GM19463 (cell line): Measurements from ENCODE around the gene MESD.

Experiments used
- ATAC-seq: cut with Tn5 transposase; IDR thresholded peaks from one replicate; pipeline ENCODE4 v1.9.1; 2021; ENCODE audit warnings: mild to moderate bottlenecking, moderate library complexity; ENCODE audit not compliant: unreplicated experiment

The MESD gene

DNA sequence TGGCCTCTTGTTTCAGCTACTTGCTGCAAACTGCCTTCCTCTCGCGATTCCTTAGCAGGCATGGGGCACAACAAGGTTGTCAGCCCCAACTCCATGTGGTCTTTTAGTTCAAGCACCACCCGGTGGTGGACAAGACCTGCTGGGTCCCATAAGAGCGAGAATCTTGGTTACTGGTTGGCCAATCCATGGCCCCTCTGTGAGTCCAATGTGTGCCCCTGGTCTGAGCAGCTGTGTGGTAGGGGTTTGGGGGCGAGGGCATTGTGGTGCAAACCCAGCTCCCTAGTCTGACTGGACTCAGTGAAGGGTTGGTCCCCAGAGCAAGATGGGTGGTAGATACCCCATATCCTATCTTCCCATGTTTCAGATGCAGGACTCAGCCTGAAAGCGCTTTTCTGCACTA is 48.8 kb downstream of the MESD start:
- ATAC-seq, result no peak

DNA sequence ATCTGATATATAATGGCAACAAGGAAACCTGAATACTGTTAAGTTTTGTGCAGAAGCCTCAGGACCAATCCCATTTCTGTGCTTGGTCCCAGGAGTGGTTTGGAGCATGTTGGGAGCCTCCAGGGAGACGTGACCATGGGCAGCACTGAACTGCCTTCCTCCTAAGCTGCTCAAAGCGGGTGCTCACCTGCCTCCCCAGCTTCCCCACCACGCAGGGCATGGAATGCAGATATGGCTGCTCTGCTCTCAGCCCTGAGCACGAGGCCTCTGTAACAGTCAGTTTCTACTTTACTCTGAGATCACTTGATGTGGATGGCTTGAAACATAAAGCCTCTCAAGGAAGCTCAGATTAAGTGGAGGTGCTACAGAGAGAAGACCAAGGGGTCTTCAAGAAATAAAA is 49.3 kb downstream of the MESD start:
- ATAC-seq, result no peak

DNA sequence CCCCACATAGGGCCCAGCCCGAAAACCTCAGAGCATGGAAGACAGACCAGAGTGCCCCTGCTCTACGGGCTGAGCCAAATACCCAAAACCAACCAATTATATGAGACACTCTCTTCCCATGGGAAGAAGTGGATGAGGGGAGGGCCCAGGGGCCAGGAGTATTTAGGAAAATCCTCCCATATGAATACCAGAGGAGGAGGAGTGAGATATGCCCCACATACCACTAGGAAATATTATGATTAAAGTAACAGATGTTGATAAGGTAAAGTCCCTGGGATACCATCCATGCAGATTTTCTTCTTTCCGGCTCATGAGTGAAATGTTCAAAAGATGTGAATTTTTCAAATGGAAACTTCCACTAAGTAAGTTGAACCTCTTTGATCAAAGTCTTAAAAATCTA is 50.4 kb downstream of the MESD start:
- ATAC-seq, result no peak

GRCh38 chr15:80937718-80938117 is 51.9 kb downstream of the MESD start:
- ATAC-seq, result no peak

DNA sequence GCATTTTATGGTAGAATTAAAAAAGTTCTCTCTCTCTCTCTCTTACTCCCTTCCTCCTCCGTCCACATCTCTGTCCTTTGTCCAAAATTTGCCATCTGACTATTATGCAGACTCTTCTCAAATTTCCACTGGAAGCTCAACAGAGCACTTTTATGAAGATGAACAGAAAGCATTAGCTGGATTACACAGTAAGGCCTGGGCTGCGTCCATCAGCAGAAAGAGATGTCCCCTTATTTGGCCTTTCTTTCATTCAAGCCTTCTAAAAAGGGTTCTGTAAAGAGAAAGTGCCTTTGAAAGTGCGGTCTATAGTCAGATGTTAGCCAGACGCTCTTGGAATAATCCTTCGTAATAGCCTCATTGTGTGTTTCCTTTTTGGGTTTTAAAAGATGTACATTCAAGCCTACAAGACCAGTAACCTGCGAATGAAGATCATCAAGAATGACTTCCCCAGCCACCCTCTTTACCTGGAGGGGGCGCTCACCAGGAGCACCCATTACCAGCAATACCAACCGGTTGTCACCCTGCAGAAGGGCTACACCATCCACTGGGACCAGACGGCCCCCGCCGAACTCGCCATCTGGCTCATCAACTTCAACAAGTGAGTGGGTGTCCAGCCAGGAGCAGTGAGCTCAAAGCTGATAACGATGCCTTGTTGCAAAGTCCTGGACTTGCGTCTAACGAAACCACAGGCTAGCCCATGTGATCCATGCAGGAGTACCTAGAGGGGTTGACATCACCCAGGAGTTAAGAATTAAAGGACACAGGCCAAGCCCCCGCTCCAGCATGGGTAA is 53.1 kb downstream of the MESD start:
- ATAC-seq, result no peak

DNA sequence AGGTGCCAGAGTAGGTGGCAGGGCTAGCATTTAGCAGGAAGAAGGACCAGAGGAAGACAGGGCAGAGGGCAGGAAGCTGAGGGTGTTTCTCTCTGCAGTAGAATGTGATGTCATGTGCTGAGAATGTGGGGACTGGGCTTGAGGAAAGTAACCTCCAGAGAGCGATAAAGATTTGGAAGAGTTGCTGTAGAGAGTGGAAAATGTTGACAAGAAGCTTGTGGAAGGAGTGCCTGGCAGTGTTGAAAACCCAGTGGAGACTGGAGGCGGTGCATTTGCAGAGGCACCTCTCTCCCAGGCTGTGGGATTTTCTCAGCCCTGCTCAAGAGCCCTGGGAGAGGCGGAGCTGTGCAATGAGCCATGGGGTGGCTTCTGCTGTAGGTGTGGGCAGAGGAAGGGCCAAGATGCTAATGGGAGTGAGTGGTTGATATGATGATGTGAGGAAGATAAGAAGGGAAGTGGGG is 54.8 kb downstream of the MESD start:
- no peak for ATAC-seq

- no peak for ATAC-seq
Measured at GRCh38 chr15:80932989-80933388, 56.6 kb downstream of the MESD start.

DNA sequence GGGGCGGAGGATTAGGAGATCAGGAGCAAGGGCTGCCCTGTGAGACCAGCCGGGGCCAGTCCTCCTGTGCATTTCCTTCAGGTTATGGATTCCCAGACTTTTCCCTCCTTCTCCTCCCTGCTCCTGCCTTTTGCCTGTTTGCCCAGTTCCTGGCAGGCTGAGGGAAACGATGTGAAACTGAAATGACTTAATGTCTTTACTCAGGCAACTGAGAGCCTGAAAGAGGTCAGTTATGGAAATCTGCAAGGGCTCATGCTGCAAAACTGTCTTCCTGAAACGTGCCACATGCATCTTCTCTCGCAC is 57.2 kb downstream of the MESD start:
- ATAC-seq, result no peak

- ATAC-seq, result no peak
Measured at GRCh38 chr15:80931721-80932512, 57.7 kb downstream of the MESD start.

DNA sequence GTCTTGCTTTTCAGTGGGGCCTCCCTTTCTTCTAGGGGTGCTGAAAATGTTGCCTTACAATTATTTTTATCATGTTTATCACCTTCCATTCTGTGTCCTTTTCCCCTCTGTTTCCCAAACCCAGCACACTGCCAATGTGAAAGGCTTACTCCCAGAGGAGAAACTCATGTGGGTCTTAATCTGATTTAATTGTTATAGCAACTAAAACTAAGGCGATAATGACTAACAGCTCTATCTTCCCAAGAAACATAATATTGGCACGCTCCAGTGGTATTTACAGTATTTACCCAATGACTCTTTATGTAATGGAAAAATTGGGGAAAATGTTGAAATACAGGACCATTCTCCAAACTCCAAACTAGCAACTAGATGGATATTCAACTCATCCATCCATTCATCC is 58.4 kb downstream of the MESD start:
- ATAC-seq, result no peak

GRCh38 chr15:80929689-80930088 is 59.9 kb downstream of the MESD start:
- ATAC-seq, result no peak

GRCh38 chr15:80929225-80929624 is 60.4 kb downstream of the MESD start:
- ATAC-seq, result no peak

- no peak for ATAC-seq
Measured at GRCh38 chr15:80926126-80926525, 63.5 kb downstream of the MESD start.

DNA sequence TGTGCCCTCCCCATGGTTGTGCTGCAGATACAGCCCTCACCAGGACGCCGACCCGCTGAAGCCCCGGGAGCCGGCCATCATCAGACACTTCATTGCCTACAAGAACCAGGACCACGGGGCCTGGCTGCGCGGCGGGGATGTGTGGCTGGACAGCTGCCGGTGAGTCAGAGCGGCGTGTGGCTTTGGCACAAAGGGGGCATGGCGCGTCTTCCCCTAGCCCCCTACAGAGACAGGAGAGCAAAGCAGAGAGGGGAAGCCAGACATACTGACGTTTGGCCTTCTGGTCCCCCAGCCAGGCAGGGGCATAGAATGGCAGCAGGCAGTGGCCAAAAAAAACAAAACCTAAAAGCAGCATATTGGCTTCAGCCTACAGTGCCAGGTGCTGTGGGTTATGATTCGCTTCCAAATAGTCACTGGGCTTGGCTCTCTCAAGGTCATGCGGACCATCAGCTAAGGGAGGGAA is 64.0 kb downstream of the MESD start:
- ATAC-seq, result no peak

DNA sequence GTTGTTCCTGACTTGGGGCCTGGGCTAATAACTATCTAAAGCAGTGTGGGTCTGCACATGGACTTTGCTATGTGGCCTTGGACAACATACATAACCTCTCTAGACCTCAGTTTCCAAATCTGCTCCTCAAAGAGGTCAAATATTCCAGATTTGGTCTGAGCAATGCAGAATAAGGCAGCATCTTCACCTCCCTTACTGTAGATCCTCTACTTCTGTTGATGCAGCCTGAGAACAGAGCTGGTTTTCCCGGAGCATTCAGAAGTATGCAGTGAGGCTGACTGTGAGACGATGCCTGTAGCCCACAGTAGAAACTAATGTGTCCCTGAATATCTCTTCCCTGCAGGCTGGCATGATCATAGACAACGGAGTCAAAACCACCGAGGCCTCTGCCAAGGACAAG is 65.3 kb downstream of the MESD start:
- no peak for ATAC-seq

GRCh38 chr15:80923668-80924067 is 66.0 kb downstream of the MESD start:
- no peak for ATAC-seq

GRCh38 chr15:80921736-80922410 is 67.7 kb downstream of the MESD start:
- no peak for ATAC-seq

GRCh38 chr15:80920271-80920699 is 69.3 kb downstream of the MESD start:
- no peak for ATAC-seq

DNA sequence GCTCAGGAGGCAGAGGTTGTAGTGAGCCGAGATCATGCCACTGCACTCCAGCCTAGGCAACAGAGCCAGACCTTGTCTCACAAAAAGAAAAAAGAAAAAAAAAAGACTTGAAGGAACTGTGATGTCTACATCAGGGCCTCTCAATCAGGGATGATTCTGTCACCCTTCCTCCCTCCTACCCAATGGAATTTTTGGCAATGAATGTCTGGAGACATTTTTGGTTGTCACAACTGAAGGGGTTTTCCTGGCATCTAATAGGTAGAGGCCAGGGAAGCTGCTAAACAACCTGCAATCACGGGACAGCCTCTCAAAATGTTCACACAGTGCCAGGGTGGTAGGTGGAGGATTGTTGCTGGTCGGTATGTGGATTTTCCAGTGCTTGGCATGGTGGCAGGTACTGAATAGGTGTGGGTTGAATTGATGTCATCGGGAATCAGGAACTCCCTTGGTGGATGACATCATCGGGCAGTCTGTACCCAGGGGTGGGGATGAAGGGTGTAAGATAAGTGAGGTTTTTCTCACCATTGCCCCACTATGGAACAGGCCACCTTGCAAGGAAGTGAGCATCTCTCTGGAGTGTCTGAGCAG is 71.3 kb downstream of the MESD start:
- no peak for ATAC-seq

GRCh38 chr15:80916056-80916455 is 73.6 kb downstream of the MESD start:
- no peak for ATAC-seq

DNA sequence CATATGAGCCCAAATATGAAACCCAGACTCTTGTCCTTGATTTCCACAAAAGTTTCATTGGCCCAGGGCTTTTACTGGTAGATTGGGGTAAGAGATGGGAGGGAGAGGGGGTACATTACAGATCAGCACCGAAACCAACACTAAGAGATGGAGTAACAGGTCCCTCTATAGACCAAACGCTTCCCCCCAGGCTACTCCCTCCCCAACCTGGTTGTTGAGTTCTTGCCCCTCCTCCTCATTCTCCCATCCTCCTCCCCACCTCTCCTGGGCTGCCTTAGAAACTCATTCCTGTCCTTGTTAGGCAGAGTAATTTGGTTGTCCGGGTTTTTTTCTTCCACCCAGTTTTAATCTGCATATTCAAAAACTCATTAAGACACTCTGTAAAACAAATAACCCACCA is 74.1 kb downstream of the MESD start:
- no peak for ATAC-seq
